Subcutaneous abdominal adipose tissue (tissue), 5 donors: ENCODE results near the gene ZNF85.
"Not testable (repeated sequence)": the region's sequence is repeated elsewhere in the genome, so short reads cannot be mapped to it uniquely, and the experiment has no call there.

ENCODE experiments used
- H3K27ac ChIP-seq: one replicate; pipeline ENCODE4 v1.7.0; 2013; ENCODE audit warnings: low read depth, mild to moderate bottlenecking, inconsistent platforms, low read length, moderate library complexity
- H3K27me3 ChIP-seq, 5 donors: one replicate each; pipeline ENCODE4 v1.7.0; 2013; ENCODE audit warnings: low read length in 5 of 5, inconsistent platforms in 1 of 5; ENCODE audit not compliant: control insufficient read depth in 5 of 5, insufficient read depth in 4 of 5
- H3K36me3 ChIP-seq, 5 donors: one replicate each; pipeline ENCODE4 v1.7.0; 2013; ENCODE audit warnings: low read length in 5 of 5; ENCODE audit not compliant: control insufficient read depth in 5 of 5, insufficient read depth in 5 of 5
- H3K4me1 ChIP-seq, 5 donors: one replicate each; pipeline ENCODE4 v1.7.0; 2013; ENCODE audit warnings: low read length in 5 of 5, mild to moderate bottlenecking in 3 of 5, moderate library complexity in 1 of 5; ENCODE audit not compliant: control insufficient read depth in 5 of 5, insufficient read depth in 5 of 5
- H3K4me3 ChIP-seq, 5 donors: one replicate each; pipeline ENCODE4 v1.7.0; 2013; ENCODE audit warnings: low read length in 5 of 5, low read depth in 1 of 5
- H3K9ac ChIP-seq, 5 donors: one replicate each; pipeline ENCODE4 v1.7.0; 2013; ENCODE audit warnings: low read length in 5 of 5, mild to moderate bottlenecking in 4 of 5, moderate library complexity in 3 of 5
- H3K9me3 ChIP-seq, 5 donors: one replicate each; pipeline ENCODE4 v1.7.0; 2013; ENCODE audit warnings: low read length in 5 of 5; ENCODE audit not compliant: control insufficient read depth in 5 of 5
- donor health status: healthy.
- donor health status: healthy.
- donor health status: healthy.
- donor health status: healthy.
- donor health status: healthy.

The ZNF85 gene

GRCh38 chr19:20923077-20923871 is at the start of gene ZNF85:
Gene ZNF85, plus strand, starts transcription at chr19:20923251. Its CDS starts 150 bp downstream, at chr19:20923401.
- H3K27ac ChIP-seq: peak within 1 kb of the TSS; percentile 62
- peak within 1 kb of the TSS; percentile 73 to 90 (median 85) for H3K9ac ChIP-seq
- peaks cover 0 to 17% (median 5%) of the 10 kb centered on the region in 5 donors for H3K4me1 ChIP-seq
- peaks cover 0 to under 1% (median 0%) of the 10 kb centered on the region in 5 donors for H3K36me3 ChIP-seq
- no peaks in the 10 kb centered on the region for H3K27me3 ChIP-seq
- peak within 1 kb of the TSS; percentile 83 to 94 (median 89) for H3K4me3 ChIP-seq
- no peaks in the 10 kb centered on the region for H3K9me3 ChIP-seq

GRCh38 chr19:20879501-20879900 is 43.5 kb upstream of the ZNF85 start:
- Histone ChIP-seq H3K27me3 (peaks cover 0 to 4% (median 0%) of the 10 kb centered on the region in 5 donors), H3K27ac (no peak overlapping the region), H3K4me3 (peak overlapping the region in 1 of 5 donors; percentile 6), H3K36me3 (no peaks in the 10 kb centered on the region), H3K4me1 (peaks cover 0 to 32% (median 0%) of the 10 kb centered on the region in 5 donors), H3K9me3 (peaks cover 20 to 98% (median 83%) of the 10 kb centered on the region in 5 donors), H3K9ac (no peak overlapping the region)

- no peak overlapping the region for H3K9ac ChIP-seq
- H3K9me3 ChIP-seq: peaks cover 24 to 65% (median 30%) of the 10 kb centered on the region in 5 donors
- no peak overlapping the region for H3K4me3 ChIP-seq
- peaks cover 0 to 33% (median 0%) of the 10 kb centered on the region in 5 donors for H3K4me1 ChIP-seq
- no peak overlapping the region for H3K27ac ChIP-seq
- peaks cover 0 to 13% (median 0%) of the 10 kb centered on the region in 5 donors for H3K27me3 ChIP-seq
- no peaks in the 10 kb centered on the region for H3K36me3 ChIP-seq
Measured at GRCh38 chr19:20912973-20913372, 10.1 kb upstream of the ZNF85 start.

- Histone ChIP-seq H3K27ac (no peak overlapping the region), H3K9me3 (no peaks in the 10 kb centered on the region), H3K36me3 (peaks cover 0 to 5% (median 0%) of the 10 kb centered on the region in 5 donors), H3K27me3 (no peaks in the 10 kb centered on the region), H3K9ac (no peak overlapping the region), H3K4me3 (no peak overlapping the region), H3K4me1 (peaks cover 0 to 17% (median 5%) of the 10 kb centered on the region in 5 donors)
Measured at GRCh38 chr19:20925481-20925880, 2.4 kb downstream of the ZNF85 start.

- H3K9me3 ChIP-seq: no peaks in the 10 kb centered on the region
- H3K36me3 ChIP-seq: peaks cover 0 to 5% (median 0%) of the 10 kb centered on the region in 5 donors
Measured at GRCh38 chr19:20926796-20927195, 3.7 kb downstream of the ZNF85 start.

GRCh38 chr19:20928371-20928770 is 5.3 kb downstream of the ZNF85 start:
- H3K27ac ChIP-seq: no peak overlapping the region
- no peak overlapping the region for H3K4me3 ChIP-seq
- peaks cover 0 to 10% (median 2%) of the 10 kb centered on the region in 5 donors for H3K4me1 ChIP-seq
- no peak overlapping the region for H3K9ac ChIP-seq
- no peaks in the 10 kb centered on the region for H3K27me3 ChIP-seq
- H3K9me3 ChIP-seq: no peaks in the 10 kb centered on the region
- peaks cover 0 to 5% (median 0%) of the 10 kb centered on the region in 5 donors for H3K36me3 ChIP-seq

More at GRCh38 chr19:20926796-20927195, 3.7 kb downstream of the ZNF85 start:
- H3K4me1 ChIP-seq: peaks cover 0 to 17% (median 5%) of the 10 kb centered on the region in 5 donors
- no peak overlapping the region for H3K27ac ChIP-seq
- no peak overlapping the region for H3K9ac ChIP-seq
- H3K27me3 ChIP-seq: no peaks in the 10 kb centered on the region
- H3K4me3 ChIP-seq: no peak overlapping the region

GRCh38 chr19:20936322-20936947 is 13.4 kb downstream of the ZNF85 start:
- H3K4me1 ChIP-seq, H3K27ac ChIP-seq, H3K9ac ChIP-seq, H3K9me3 ChIP-seq, H3K27me3 ChIP-seq, H3K4me3 ChIP-seq: not testable (repeated sequence)
- peaks cover 8 to 22% (median 19%) of the 10 kb centered on the region in 5 donors for H3K36me3 ChIP-seq

- Histone ChIP-seq H3K9me3 (peaks cover 0 to 21% (median 14%) of the 10 kb centered on the region in 5 donors), H3K36me3 (peaks cover 5 to 18% (median 9%) of the 10 kb centered on the region in 5 donors)
- not testable (repeated sequence) for H3K4me1 ChIP-seq, H3K9ac ChIP-seq, H3K27ac ChIP-seq, H3K4me3 ChIP-seq, H3K27me3 ChIP-seq
Measured at GRCh38 chr19:20952561-20953095, 29.6 kb downstream of the ZNF85 start.

- no peaks in the 10 kb centered on the region for H3K4me1 ChIP-seq
- H3K27ac ChIP-seq: no peak overlapping the region
- peaks cover 0 to 10% (median 5%) of the 10 kb centered on the region in 5 donors for H3K9me3 ChIP-seq
- H3K36me3 ChIP-seq: no peaks in the 10 kb centered on the region
- H3K4me3 ChIP-seq: no peak overlapping the region
- H3K9ac ChIP-seq: no peak overlapping the region
- no peaks in the 10 kb centered on the region for H3K27me3 ChIP-seq
Measured at GRCh38 chr19:20964798-20965197, 41.7 kb downstream of the ZNF85 start.

GRCh38 chr19:20968092-20968491 is 45.0 kb downstream of the ZNF85 start:
- H3K9ac ChIP-seq: no peak overlapping the region
- H3K36me3 ChIP-seq: no peaks in the 10 kb centered on the region

More at GRCh38 chr19:20968092-20968491, 45.0 kb downstream of the ZNF85 start:
- no peak overlapping the region for H3K27ac ChIP-seq
- H3K9me3 ChIP-seq: peaks cover 0 to 7% (median under 1%) of the 10 kb centered on the region in 5 donors
- no peak overlapping the region for H3K4me3 ChIP-seq
- no peaks in the 10 kb centered on the region for H3K27me3 ChIP-seq
- no peaks in the 10 kb centered on the region for H3K4me1 ChIP-seq
